ENCODE data around the gene RALGAPB.

GRCh38 chr20:38489181-38489580 lies 16.5 kb downstream of the RALGAPB start:
- no peak for TF ChIP-seq POLR2A (IDR thresholded peaks at IDR 0.05; ENCODE audit: extremely low read depth, insufficient read length)
- TF ChIP-seq, protein P1, sequence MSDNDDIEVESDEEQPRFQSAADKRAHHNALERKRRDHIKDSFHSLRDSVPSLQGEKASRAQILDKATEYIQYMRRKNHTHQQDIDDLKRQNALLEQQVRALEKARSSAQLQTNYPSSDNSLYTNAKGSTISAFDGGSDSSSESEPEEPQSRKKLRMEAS (IDR thresholded peaks at IDR 0.05; ENCODE audit: low read depth, low read length): no peak

All from NB4 (cell line).